ENCODE results near the gene LAMP5. TPM values are rescaled to one million over a fixed set of nuclear protein-coding genes. Genes with fewer than 3 reads are reported as not detected.

LAMP5 gene
- total and polyA plus RNA-seq, 2 experiments from 2014 or later, result 0.21 to 0.29 TPM

- Mint-ChIP-seq H3K4me1 (peaks cover 55% of the 10 kb centered on the region), H3K27me3 (ENCODE audit: insufficient read depth, low read depth, poor library complexity) (peaks cover 58% of the 10 kb centered on the region), H3K9me3 (no peaks in the 10 kb centered on the region; the same call in 1 of the 3 replicates), H3K27ac (no peak overlapping the region), H3K36me3 (ENCODE audit: low read depth) (peaks cover 13% of the 10 kb centered on the region; the same call in 2 of the 3 replicates), H3K4me3 (peak overlapping the region; percentile 86)
- no peak for DNase-seq (ENCODE audit: low spot score)
- Histone ChIP-seq H3K4me2 (peak overlapping the region; percentile 84), H3K27ac (ENCODE audit: low read depth) (no peak overlapping the region), H3F3A (replicated peaks; ENCODE audit: low read depth) (peaks cover 6% of the 10 kb centered on the region; the same call in 1 of the 2 replicates), H4K20me1 (replicated peaks; ENCODE audit: insufficient read depth) (0 out of 2 replicates have a peak, but pooled peaks cover 9% of the 10 kb centered on the region), H3K27me3 (ENCODE audit: insufficient read depth) (peaks cover 100% of the 10 kb centered on the region), H3K4me1 (ENCODE audit: insufficient read depth) (peaks cover 67% of the 10 kb centered on the region), H3K79me2 (replicated peaks; ENCODE audit: insufficient read depth) (no peaks in the 10 kb centered on the region), H2AFZ (no peak overlapping the region; the same call in 1 of the 2 replicates), H3K4me3 (peak overlapping the region; percentile 65), H3K9me2 (ENCODE audit: insufficient read depth) (no peaks in the 10 kb centered on the region), H3K36me3 (ENCODE audit: insufficient read depth) (no peaks in the 10 kb centered on the region)
- no peak for TF ChIP-seq EZH2 (IDR thresholded peaks at IDR 0.05; ENCODE audit: low read depth, unreplicated experiment)
- TF ChIP-seq CREB1 (CRISPR knock-in tag; IDR thresholded peaks at IDR 0.05; ENCODE audit: low read depth), result no peak
- TF ChIP-seq NANOG (IDR thresholded peaks at IDR 0.05; ENCODE audit: borderline replicate concordance), result no peak
- TF ChIP-seq ZNF114 (CRISPR knock-in tag; IDR thresholded peaks at IDR 0.05), result no peak
- ATAC-seq, result no peak
Observed at GRCh38 chr20:9515214-9515585, 810 bp downstream of the LAMP5 start.

- peaks cover 61% of the 10 kb centered on the region for H3K4me1 Mint-ChIP-seq
- H3K4me1 ChIP-seq (ENCODE audit: insufficient read depth), result peaks cover 71% of the 10 kb centered on the region
Observed at GRCh38 chr20:9515741-9516233, 1.4 kb downstream of the LAMP5 start.

More at GRCh38 chr20:9515741-9516233, 1.4 kb downstream of the LAMP5 start:
- peaks cover 100% of the 10 kb centered on the region for H3K27me3 ChIP-seq (ENCODE audit: insufficient read depth)
- H3K4me3 Mint-ChIP-seq, result peak overlapping the region; percentile 86
- peak; percentile 33 for ATAC-seq
- no peaks in the 10 kb centered on the region for H3K36me3 ChIP-seq (ENCODE audit: insufficient read depth)
- no peaks in the 10 kb centered on the region for H3K79me2 ChIP-seq (replicated peaks; ENCODE audit: insufficient read depth)
- H3K27me3 Mint-ChIP-seq (ENCODE audit: insufficient read depth, low read depth, poor library complexity), result peaks cover 64% of the 10 kb centered on the region
- H3K9me3 Mint-ChIP-seq, result no peaks in the 10 kb centered on the region; the same call in 1 of the 3 replicates
- peak overlapping the region; percentile 84 for H3K4me2 ChIP-seq
- H3K4me3 ChIP-seq, result peak overlapping the region; percentile 65
- H2AFZ ChIP-seq, result peak overlapping the region; percentile 90
- peaks cover 13% of the 10 kb centered on the region; the same call in 2 of the 3 replicates for H3K36me3 Mint-ChIP-seq (ENCODE audit: low read depth)
- H3K27ac ChIP-seq (ENCODE audit: low read depth), result no peak overlapping the region
- no peaks in the 10 kb centered on the region for H3K9me2 ChIP-seq (ENCODE audit: insufficient read depth)
- 0 out of 2 replicates have a peak, but pooled peaks cover 9% of the 10 kb centered on the region for H4K20me1 ChIP-seq (replicated peaks; ENCODE audit: insufficient read depth)
- no peak overlapping the region for H3K27ac Mint-ChIP-seq
- peaks cover 6% of the 10 kb centered on the region; the same call in 1 of the 2 replicates for H3F3A ChIP-seq (replicated peaks; ENCODE audit: low read depth)
- TF ChIP-seq JUNB (IDR thresholded peaks at IDR 0.05; ENCODE audit: unreplicated experiment), result no peak
- no peak for TF ChIP-seq ETS1 (IDR thresholded peaks at IDR 0.05)
- TF ChIP-seq EZH2phosphoT487 (IDR thresholded peaks at IDR 0.05; ENCODE audit: unreplicated experiment), result peak; percentile 11
- TF ChIP-seq EZH2 (IDR thresholded peaks at IDR 0.05; ENCODE audit: low read depth, unreplicated experiment), result peak; percentile 84
- peak; percentile 72 for DNase-seq (ENCODE audit: low spot score)

Measured in GM23338 (cell line).